ENCODE results near the gene GPN3.

The GPN3 gene

DNA sequence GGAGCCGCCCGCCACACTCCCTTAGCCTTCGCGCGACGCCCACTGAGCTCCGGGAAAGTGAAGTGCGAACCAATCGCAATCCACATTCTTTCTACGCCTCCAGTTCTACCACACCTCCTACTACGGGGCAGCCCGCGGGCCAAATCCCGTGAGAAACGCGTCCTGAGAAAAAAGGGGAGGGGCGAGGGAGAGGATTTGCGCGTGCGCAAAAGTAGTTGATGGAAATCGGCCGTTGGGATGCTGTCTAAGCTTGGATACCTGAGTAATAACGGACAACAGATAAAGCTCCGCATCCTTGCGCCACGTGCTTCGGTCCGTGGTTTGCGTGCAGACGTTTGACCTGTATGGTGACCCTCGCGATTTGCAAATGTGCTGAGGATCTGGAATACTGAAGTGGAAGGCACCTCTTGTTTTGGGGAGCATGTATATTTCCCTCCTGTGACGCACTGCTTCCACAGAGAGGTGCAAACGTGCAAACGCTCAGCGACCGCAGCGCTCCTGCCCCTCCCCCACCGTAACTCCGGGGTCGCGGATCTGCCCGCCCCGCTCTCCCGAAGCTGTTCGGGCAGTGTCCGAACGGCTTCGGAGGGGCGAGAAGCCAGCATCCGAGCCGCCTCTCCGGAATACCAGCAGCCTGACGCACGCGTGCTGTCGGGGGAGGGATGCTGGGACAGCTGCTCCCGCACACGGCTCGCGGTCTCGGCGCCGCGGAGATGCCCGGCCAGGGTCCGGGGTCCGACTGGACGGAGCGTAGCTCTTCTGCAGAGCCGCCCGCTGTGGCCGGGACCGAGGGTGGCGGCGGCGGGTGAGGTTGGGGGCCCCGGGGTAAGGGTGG, at the start of gene GPN3, which contains the start of gene FAM216A:
Gene GPN3, minus strand, starts transcription at position 44 of the 835 bp plus-strand sequence. CDS start 54 bp downstream, outside the sequence.
Gene FAM216A, plus strand, starts transcription at position 632 of the 835 bp plus-strand sequence. Its CDS starts 31 bp downstream, at position 663.
- DNase-seq (ENCODE audit: low read depth in 1 of 2, low spot score in 1 of 2): peak; percentile 91 to 100
- in situ Hi-C loops (cut with HindIII; ENCODE audit: low pct_unique_long_range_greater_than_20kb, low sequenced_read_pairs): no loop called here
- no peak for TF ChIP-seq JUND (IDR thresholded peaks at IDR 0.05; ENCODE audit: low read depth)

GRCh38 chr12:110516995-110517394, 48.9 kb upstream of the GPN3 start:
- no peak for DNase-seq (ENCODE audit: low read depth in 1 of 2, low spot score in 1 of 2)
- no peak for TF ChIP-seq JUND (IDR thresholded peaks at IDR 0.05; ENCODE audit: low read depth)
- in situ Hi-C loops (cut with HindIII; ENCODE audit: low pct_unique_long_range_greater_than_20kb, low sequenced_read_pairs): no loop called here

DNA sequence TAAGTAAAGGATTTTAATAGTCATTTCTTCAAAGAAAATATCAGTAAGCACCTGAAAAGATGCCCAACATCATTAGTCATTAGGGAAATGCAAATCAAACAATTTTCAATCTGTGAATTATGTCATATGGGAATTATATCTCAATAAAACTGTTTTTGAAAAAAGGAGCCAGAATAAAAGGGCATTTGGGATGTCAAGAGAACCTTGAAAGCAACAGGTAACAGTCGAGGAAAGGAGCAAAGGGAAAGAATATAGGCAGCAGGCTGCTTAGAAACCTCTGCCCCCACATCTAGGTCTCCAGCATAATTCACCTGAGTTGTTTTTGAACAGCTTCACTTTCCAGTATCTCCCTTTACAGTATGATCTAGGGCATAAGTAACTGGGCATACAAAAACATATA, 46.3 kb upstream of the GPN3 start:
- no peak for TF ChIP-seq JUND (IDR thresholded peaks at IDR 0.05; ENCODE audit: low read depth)
- no peak for DNase-seq (ENCODE audit: low read depth in 1 of 2, low spot score in 1 of 2)
- in situ Hi-C loops (cut with HindIII; ENCODE audit: low pct_unique_long_range_greater_than_20kb, low sequenced_read_pairs): no loop called here

- in situ Hi-C loops (cut with HindIII; ENCODE audit: low pct_unique_long_range_greater_than_20kb, low sequenced_read_pairs): no loop called here
- DNase-seq (ENCODE audit: low read depth in 1 of 2, low spot score in 1 of 2): no peak
- no peak for TF ChIP-seq JUND (IDR thresholded peaks at IDR 0.05; ENCODE audit: low read depth)
Observed at GRCh38 chr12:110513842-110514241, 45.8 kb upstream of the GPN3 start.

GRCh38 chr12:110508071-110508586, 40.1 kb upstream of the GPN3 start:
- DNase-seq (ENCODE audit: low read depth in 1 of 2, low spot score in 1 of 2): no peak
- no peak for TF ChIP-seq JUND (IDR thresholded peaks at IDR 0.05; ENCODE audit: low read depth)
- in situ Hi-C loops (cut with HindIII; ENCODE audit: low pct_unique_long_range_greater_than_20kb, low sequenced_read_pairs): no loop called here

- no peak for DNase-seq (ENCODE audit: low read depth in 1 of 2, low spot score in 1 of 2)
- no peak for TF ChIP-seq JUND (IDR thresholded peaks at IDR 0.05; ENCODE audit: low read depth)
- in situ Hi-C loops (cut with HindIII; ENCODE audit: low pct_unique_long_range_greater_than_20kb, low sequenced_read_pairs): no loop called here
Observed at GRCh38 chr12:110505332-110505731, 37.3 kb upstream of the GPN3 start.

DNA sequence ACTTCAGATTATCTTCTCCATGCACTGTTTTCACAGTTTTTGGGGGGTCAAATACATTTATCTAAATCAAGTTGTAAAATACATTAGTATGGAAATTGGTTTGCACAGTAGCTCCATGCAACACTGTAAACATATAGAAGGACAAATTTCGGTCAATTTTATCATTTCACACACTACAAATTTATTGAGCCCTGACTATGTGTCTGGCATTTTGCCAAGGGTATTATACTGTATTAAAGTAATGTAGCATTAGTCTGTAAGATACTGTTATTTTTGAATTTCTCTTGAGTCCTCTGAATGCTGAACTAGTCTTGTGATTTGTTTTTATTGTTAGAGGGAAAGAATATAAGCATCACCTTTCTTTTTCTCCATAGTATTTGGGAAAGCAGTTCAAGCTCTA, 35.4 kb upstream of the GPN3 start:
- in situ Hi-C loops (cut with HindIII; ENCODE audit: low pct_unique_long_range_greater_than_20kb, low sequenced_read_pairs): no loop called here

DNA sequence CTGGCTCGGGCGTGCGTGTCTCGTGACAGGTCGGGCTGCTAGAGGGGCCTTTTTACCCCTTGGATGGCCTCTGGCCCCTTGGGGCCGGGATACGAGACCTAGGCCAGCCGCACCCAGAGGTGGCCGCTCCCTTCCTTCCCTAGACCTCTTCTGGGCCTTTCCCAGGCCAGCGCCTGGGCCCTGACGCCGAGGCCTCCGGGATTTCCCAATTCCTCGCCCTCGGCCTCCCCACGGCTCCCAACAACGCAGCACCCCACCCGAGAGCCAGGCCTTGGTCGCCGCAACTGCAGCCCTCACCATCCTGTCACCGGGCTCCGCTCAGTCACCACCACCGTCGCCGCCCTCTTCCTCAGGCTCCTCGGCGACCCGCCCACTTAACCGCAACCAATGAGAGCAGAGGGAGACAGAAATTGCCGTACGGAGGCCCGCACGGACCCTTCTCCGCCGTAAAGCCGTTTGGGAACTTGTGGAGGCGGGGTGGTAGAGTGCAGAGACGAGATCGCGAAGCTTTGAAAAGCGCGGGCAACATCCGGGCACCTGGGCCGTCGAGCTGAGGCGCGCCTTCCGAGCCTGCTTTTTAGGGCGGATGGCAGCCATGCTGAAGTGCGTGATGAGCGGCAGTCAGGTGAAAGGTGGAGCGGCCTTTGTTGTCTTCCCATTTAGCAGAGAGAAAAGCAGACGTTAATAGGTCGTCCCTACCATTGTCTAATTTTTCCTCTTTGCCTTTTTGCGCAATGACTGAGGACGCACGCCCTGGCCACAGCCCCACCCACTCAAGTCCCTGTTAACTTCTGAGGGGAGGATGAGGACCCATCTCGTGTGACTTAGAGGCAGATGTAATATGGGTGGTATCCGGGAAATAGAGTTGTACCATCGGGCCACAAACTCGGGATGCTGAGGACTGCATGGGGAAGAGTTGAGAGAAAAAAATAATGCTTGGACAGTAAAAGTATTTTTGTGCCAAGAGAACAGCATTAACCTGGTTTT, 34.0 kb upstream of the GPN3 start, which contains the start of the genes RAD9B and VPS29:
Gene RAD9B, plus strand, starts transcription at position 580 of the 987 bp plus-strand sequence. Its CDS starts 7 bp downstream, at position 587.
Gene VPS29, minus strand, starts transcription at position 360 of the 987 bp plus-strand sequence. Its CDS starts 60 bp downstream, at position 300.
- TF ChIP-seq JUND (IDR thresholded peaks at IDR 0.05; ENCODE audit: low read depth): no peak
- in situ Hi-C loops (cut with HindIII; ENCODE audit: low pct_unique_long_range_greater_than_20kb, low sequenced_read_pairs): no loop called here
- peak; percentile 86 to 99 for DNase-seq (ENCODE audit: low read depth in 1 of 2, low spot score in 1 of 2)

More for the DNA sequence above, 35.4 kb upstream of the GPN3 start:
- DNase-seq (ENCODE audit: low read depth in 1 of 2, low spot score in 1 of 2): no peak
- TF ChIP-seq JUND (IDR thresholded peaks at IDR 0.05; ENCODE audit: low read depth): no peak

DNA sequence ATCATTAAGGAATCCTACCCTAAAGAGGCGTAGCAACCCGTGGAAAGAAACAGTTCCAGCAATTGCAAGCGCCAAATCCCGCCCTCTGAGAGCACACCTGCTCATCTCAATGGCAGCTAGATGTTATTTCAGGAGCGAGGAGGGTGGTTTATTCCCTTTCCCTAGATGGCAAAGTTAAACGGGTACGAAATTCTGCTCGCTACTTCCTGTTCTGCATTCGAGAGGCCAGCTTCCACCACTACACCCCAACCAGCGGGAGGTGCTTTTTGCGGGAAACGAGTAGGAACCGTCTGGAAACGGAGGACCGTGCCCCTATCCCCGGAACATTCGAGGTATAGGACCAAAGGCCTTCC, 33.3 kb upstream of the GPN3 start:
- in situ Hi-C loops (cut with HindIII; ENCODE audit: low pct_unique_long_range_greater_than_20kb, low sequenced_read_pairs): no loop called here
- peak; percentile 37 to 81 for DNase-seq (ENCODE audit: low read depth in 1 of 2, low spot score in 1 of 2)
- no peak for TF ChIP-seq JUND (IDR thresholded peaks at IDR 0.05; ENCODE audit: low read depth)

GRCh38 chr12:110498984-110499706, 31.1 kb upstream of the GPN3 start:
- in situ Hi-C loops (cut with HindIII; ENCODE audit: low pct_unique_long_range_greater_than_20kb, low sequenced_read_pairs): no loop called here
- TF ChIP-seq JUND (IDR thresholded peaks at IDR 0.05; ENCODE audit: low read depth): no peak
- DNase-seq (ENCODE audit: low read depth in 1 of 2, low spot score in 1 of 2): peak in 1 of 2 experiments; percentile 28

DNA sequence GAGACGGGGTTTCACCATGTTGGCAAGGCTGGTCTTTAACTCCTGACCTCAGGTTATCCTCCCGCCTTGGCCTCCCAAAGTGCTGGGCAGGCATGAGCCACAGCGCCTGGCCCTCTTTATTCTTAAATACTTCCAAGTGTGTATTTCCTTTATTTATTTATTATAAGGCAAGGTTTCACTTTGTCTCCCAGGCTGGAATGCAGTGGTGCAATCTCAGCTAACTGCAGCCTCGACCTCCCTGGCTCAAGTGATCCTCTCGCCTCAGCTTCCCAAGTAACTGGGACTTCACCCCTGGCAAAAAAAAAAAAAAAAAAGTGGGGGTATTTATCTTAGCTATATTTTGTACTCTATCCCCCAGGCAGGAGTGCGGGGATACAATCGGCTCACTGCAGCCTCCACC, 7.4 kb upstream of the GPN3 start:
- in situ Hi-C loops (cut with HindIII; ENCODE audit: low pct_unique_long_range_greater_than_20kb, low sequenced_read_pairs): no loop called here
- DNase-seq (ENCODE audit: low read depth in 1 of 2, low spot score in 1 of 2): no peak
- TF ChIP-seq JUND (IDR thresholded peaks at IDR 0.05; ENCODE audit: low read depth): no peak

DNA sequence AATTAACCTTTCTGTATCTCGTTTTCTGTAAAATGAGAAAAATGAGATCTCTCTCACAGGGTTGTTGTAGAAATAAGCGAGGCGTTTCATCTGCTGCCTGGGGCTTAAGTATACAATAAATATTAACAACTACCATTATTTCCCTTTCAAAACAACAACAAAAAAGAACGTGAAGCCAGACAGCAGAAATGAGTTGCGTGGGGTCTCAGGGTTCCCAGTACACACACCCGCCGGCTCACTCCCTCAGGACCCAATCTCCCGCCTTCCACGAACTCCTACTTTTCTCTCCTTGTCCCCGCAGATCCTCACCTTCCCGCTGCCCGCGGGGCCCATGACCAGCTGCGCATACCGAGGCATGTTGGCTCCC, 227 bp downstream of the GPN3 start:
- no peak for DNase-seq (ENCODE audit: low read depth in 1 of 2, low spot score in 1 of 2)
- no peak for TF ChIP-seq JUND (IDR thresholded peaks at IDR 0.05; ENCODE audit: low read depth)
- in situ Hi-C loops (cut with HindIII; ENCODE audit: low pct_unique_long_range_greater_than_20kb, low sequenced_read_pairs): no loop called here
